Stromal cell of bone marrow (primary cell): ENCODE results near the gene TDO2.
"Not testable (repeated sequence)": the region's sequence is repeated elsewhere in the genome, so short reads cannot be mapped to it uniquely, and the experiment has no call there.

Source experiments
- DNase-seq: peaks from one replicate; pipeline ENCODE4 v3.0.0-alpha.2; 2012; ENCODE audit warnings: low read depth

The TDO2 gene

GRCh38 chr4:155903453-155903852, at the start of gene TDO2:
TSS of gene TDO2 (plus strand) at chr4:155903696. CDS start at chr4:155903759, 63 bp downstream.
- no peak for DNase-seq

- DNase-seq: peak; percentile 24
Observed at GRCh38 chr4:155854582-155855226, 48.8 kb upstream of the TDO2 start.

GRCh38 chr4:155855897-155856296, 47.6 kb upstream of the TDO2 start:
- DNase-seq: no peak

- no peak for DNase-seq
Observed at GRCh38 chr4:155866177-155866576, 37.3 kb upstream of the TDO2 start, which contains the start of gene ASIC5. TSS of gene ASIC5 (minus strand) at chr4:155866277. CDS start at chr4:155866226, 51 bp downstream.

- DNase-seq: no peak
Observed at GRCh38 chr4:155875878-155876277, 27.6 kb upstream of the TDO2 start.

- no peak for DNase-seq
Observed at GRCh38 chr4:155877971-155878370, 25.5 kb upstream of the TDO2 start.

GRCh38 chr4:155878611-155879010, 24.9 kb upstream of the TDO2 start:
- no peak for DNase-seq

GRCh38 chr4:155879767-155880166, 23.7 kb upstream of the TDO2 start:
- no peak for DNase-seq

GRCh38 chr4:155881555-155881954, 21.9 kb upstream of the TDO2 start:
- DNase-seq: no peak

- no peak for DNase-seq
Observed at GRCh38 chr4:155883895-155884294, 19.6 kb upstream of the TDO2 start.

GRCh38 chr4:155885666-155886065, 17.8 kb upstream of the TDO2 start:
- DNase-seq: no peak

GRCh38 chr4:155887045-155887444, 16.5 kb upstream of the TDO2 start:
- no peak for DNase-seq

- no peak for DNase-seq
Observed at GRCh38 chr4:155887847-155888570, 15.5 kb upstream of the TDO2 start.

GRCh38 chr4:155889031-155889793, 14.3 kb upstream of the TDO2 start:
- peak; percentile 95 for DNase-seq

- no peak for DNase-seq
Observed at GRCh38 chr4:155889946-155890345, 13.6 kb upstream of the TDO2 start.

- DNase-seq: no peak
Observed at GRCh38 chr4:155891058-155891457, 12.4 kb upstream of the TDO2 start.

- not testable (repeated sequence) for DNase-seq
Observed at GRCh38 chr4:155898371-155898770, 5.1 kb upstream of the TDO2 start.

GRCh38 chr4:155899891-155900290, 3.6 kb upstream of the TDO2 start:
- DNase-seq: no peak

GRCh38 chr4:155900381-155900780, 3.1 kb upstream of the TDO2 start:
- peak; percentile 80 for DNase-seq

- no peak for DNase-seq
Observed at GRCh38 chr4:155901013-155901412, 2.5 kb upstream of the TDO2 start.

GRCh38 chr4:155904331-155904730, 835 bp downstream of the TDO2 start:
- DNase-seq: no peak

GRCh38 chr4:155906554-155907247, 3.2 kb downstream of the TDO2 start:
- DNase-seq: peak; percentile 100
